PC-3 (cell line): ENCODE results near the gene SCN5A.

Source experiments
- CTCF ChIP-seq: fragments of 300-600 bp; sonication (generic); conservative IDR thresholded peaks from 2 replicates; pipeline ENCODE4 v1.5.1; 2017; ENCODE audit warnings: antibody characterized with exemption, low read depth, mild to moderate bottlenecking, low read length
- EZH2 ChIP-seq: fragments of 300-600 bp; sonication (generic); IDR thresholded peaks from one replicate; pipeline ENCODE4 v1.6.1; 2017; ENCODE audit warnings: antibody characterized with exemption, mild to moderate bottlenecking, low read length; ENCODE audit not compliant: unreplicated experiment
- EZH2phosphoT487 ChIP-seq: fragments of 300-600 bp; sonication (generic); IDR thresholded peaks from 2 replicates; pipeline ENCODE4 v1.6.1; 2018; ENCODE audit warnings: mild to moderate bottlenecking, antibody characterized with exemption, low read length, borderline replicate concordance

GRCh38 chr3:38608961-38609360 is 40.5 kb downstream of the SCN5A start:
- TF ChIP-seq EZH2 (no peak), CTCF (no peak), EZH2phosphoT487 (no peak)
